PC-3 (cell line): ENCODE measurements around the gene BAG3. TPM values are rescaled to one million over a fixed set of nuclear protein-coding genes. Genes with fewer than 3 reads are reported as not detected.

Source experiments
- ATAC-seq: fragments of 200-7000 bp; cut with Tn5 transposase; 2 replicates; pipeline ENCODE4 v1.9.1; 2020; ENCODE audit warnings: mild to moderate bottlenecking, moderate library complexity
- BruUV-seq: library from RNA; stranded (reverse); fragments of 400-500 nt; replicated peaks from 2 replicates; lab custom pipeline; 2021; lab: Mats Ljungman, UMichigan
- CTCF ChIA-PET: fragments of 300-600 bp; sonication (Branson Sonifier 250); formaldehyde crosslinking; loops from one replicate; lab custom pipeline; 2022; ENCODE audit warnings: antibody characterized with exemption; lab: Charles Lee
- POLR2A ChIA-PET: fragments of 300-600 bp; sonication (Branson Sonifier 250); formaldehyde crosslinking; loops from one replicate; lab custom pipeline; 2022; ENCODE audit warnings: antibody characterized with exemption; ENCODE audit not compliant: unreplicated experiment; lab: Charles Lee
- DNase-seq: peaks from one replicate; pipeline ENCODE4 v3.0.0-alpha.2; 2015
- H2AFZ ChIP-seq: fragments of 300-600 bp; sonication (generic); 2 replicates; pipeline ENCODE4 v1.6.0; 2016; ENCODE audit warnings: antibody characterized with exemption, low read length
- H3F3A ChIP-seq: fragments of 300-600 bp; sonication (generic); one replicate; pipeline ENCODE4 v1.6.0; 2017; ENCODE audit warnings: antibody characterized with exemption, low read length, control low read depth, mild to moderate bottlenecking; ENCODE audit not compliant: unreplicated experiment
- H3K27ac ChIP-seq: fragments of 300-600 bp; sonication (generic); 2 replicates; pipeline ENCODE4 v1.5.1; 2016; ENCODE audit warnings: mild to moderate bottlenecking, low read length
- H3K27me3 ChIP-seq: fragments of 300-600 bp; sonication (generic); 2 replicates; pipeline ENCODE4 v1.6.1; 2016; ENCODE audit warnings: low read length, mixed read lengths
- H3K36me3 ChIP-seq: fragments of 300-600 bp; sonication (generic); 2 replicates; pipeline ENCODE4 v1.6.1; 2016; ENCODE audit warnings: low read depth, mixed run types, low read length, mixed read lengths
- H3K4me1 ChIP-seq: fragments of 300-600 bp; sonication (generic); 2 replicates; pipeline ENCODE4 v1.5.1; 2016; ENCODE audit warnings: low read length; ENCODE audit not compliant: insufficient read depth
- H3K4me2 ChIP-seq: fragments of 300-600 bp; sonication (generic); 2 replicates; pipeline ENCODE4 v1.6.0; 2016; ENCODE audit warnings: low read length
- H3K4me3 ChIP-seq: fragments of 300-600 bp; sonication (generic); 2 replicates; pipeline ENCODE4 v1.5.1; 2016; ENCODE audit warnings: mild to moderate bottlenecking, low read length, mixed read lengths
- H3K79me2 ChIP-seq: fragments of 300-600 bp; sonication (generic); 2 replicates; pipeline ENCODE4 v1.6.1; 2017; ENCODE audit warnings: low read length, mixed read lengths
- H3K9ac ChIP-seq: fragments of 300-600 bp; sonication (generic); 2 replicates; pipeline ENCODE4 v1.6.0; 2016; ENCODE audit warnings: mild to moderate bottlenecking, low read length
- H3K9me2 ChIP-seq: fragments of 300-600 bp; sonication (generic); replicated peaks from 2 replicates; pipeline ENCODE4 v1.6.1; 2016; ENCODE audit warnings: mixed run types, low read length, mixed read lengths
- H3K9me3 ChIP-seq: fragments of 300-600 bp; sonication (generic); 2 replicates; pipeline ENCODE4 v1.6.1; 2016; ENCODE audit warnings: low read length, mixed read lengths
- H4K20me1 ChIP-seq: fragments of 300-600 bp; sonication (generic); 2 replicates; pipeline ENCODE4 v1.6.1; 2016; ENCODE audit warnings: low read length, mixed read lengths
- EZH2 ChIP-seq: fragments of 300-600 bp; sonication (generic); IDR thresholded peaks from one replicate; pipeline ENCODE4 v1.6.1; 2017; ENCODE audit warnings: antibody characterized with exemption, mild to moderate bottlenecking, low read length; ENCODE audit not compliant: unreplicated experiment
- EZH2phosphoT487 ChIP-seq: fragments of 300-600 bp; sonication (generic); IDR thresholded peaks from 2 replicates; pipeline ENCODE4 v1.6.1; 2018; ENCODE audit warnings: mild to moderate bottlenecking, antibody characterized with exemption, low read length, borderline replicate concordance
- intact Hi-C: fragments of 100-400 bp; cut with micrococcal nuclease; formaldehyde crosslinking; loops from 2 replicates; pipeline ENCODE4 v1.9.0; 2023
- total RNA-seq: library from RNA; depleted of rRNA; stranded (reverse); fragments of >200 nt; gene quantifications from 2 replicates; pipeline ENCODE4 v1.2.3, GENCODE V29; 2014
- TF ChIP-seq, protein P1 (sequence below): fragments of 300-600 bp; sonication (generic); conservative IDR thresholded peaks from 2 replicates; pipeline ENCODE4 v1.5.1; 2017; ENCODE audit warnings: antibody characterized with exemption, low read depth, mild to moderate bottlenecking, low read length

The BAG3 gene
- total RNA-seq, 1 experiment from 2014 or later: 47.1 TPM

DNA sequence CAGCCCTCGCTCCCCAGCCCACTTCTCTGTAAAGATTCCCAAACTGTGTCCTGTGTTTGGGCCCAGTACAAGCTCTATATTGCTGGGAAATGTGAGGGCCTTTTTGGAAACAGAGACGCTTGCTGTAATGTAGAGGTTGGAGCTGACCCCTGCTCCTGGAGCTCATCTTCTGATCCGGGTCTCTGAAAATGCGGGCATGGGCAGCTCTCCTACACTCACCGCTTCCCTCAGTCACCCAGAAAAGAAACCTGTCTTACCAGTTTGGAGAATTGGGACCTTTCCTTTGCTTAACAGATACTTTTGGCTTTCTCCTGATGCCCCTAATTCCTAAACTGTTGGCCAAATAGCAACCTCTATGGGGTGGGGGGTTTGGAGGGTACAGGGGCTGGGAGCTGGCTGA lies 18.2 kb downstream of the BAG3 start:
- H3K36me3 ChIP-seq: peaks cover 41% of the 10 kb centered on the region
- ChIA-PET POLR2A (no interaction called here), CTCF (no interaction called here)
- peak overlapping the region; percentile 64 for H3K4me2 ChIP-seq
- no peak for TF ChIP-seq EZH2phosphoT487
- TF ChIP-seq, protein P1, sequence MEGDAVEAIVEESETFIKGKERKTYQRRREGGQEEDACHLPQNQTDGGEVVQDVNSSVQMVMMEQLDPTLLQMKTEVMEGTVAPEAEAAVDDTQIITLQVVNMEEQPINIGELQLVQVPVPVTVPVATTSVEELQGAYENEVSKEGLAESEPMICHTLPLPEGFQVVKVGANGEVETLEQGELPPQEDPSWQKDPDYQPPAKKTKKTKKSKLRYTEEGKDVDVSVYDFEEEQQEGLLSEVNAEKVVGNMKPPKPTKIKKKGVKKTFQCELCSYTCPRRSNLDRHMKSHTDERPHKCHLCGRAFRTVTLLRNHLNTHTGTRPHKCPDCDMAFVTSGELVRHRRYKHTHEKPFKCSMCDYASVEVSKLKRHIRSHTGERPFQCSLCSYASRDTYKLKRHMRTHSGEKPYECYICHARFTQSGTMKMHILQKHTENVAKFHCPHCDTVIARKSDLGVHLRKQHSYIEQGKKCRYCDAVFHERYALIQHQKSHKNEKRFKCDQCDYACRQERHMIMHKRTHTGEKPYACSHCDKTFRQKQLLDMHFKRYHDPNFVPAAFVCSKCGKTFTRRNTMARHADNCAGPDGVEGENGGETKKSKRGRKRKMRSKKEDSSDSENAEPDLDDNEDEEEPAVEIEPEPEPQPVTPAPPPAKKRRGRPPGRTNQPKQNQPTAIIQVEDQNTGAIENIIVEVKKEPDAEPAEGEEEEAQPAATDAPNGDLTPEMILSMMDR: no peak
- TF ChIP-seq EZH2: no peak
- peaks cover 68% of the 10 kb centered on the region for H3K4me1 ChIP-seq
- no peaks in the 10 kb centered on the region for H3K9me3 ChIP-seq
- intact Hi-C loops: no loop called here
- peaks cover 93% of the 10 kb centered on the region for H3K79me2 ChIP-seq
- BruUV-seq: no TSS peak
- no peaks in the 10 kb centered on the region for H3K9me2 ChIP-seq
- no peak overlapping the region for H3K4me3 ChIP-seq
- no peak for ATAC-seq
- peaks cover 3% of the 10 kb centered on the region for H3F3A ChIP-seq
- H3K9ac ChIP-seq: no peak overlapping the region
- H3K27me3 ChIP-seq: no peaks in the 10 kb centered on the region
- H4K20me1 ChIP-seq: 0 out of 2 replicates have a peak, but pooled peaks cover 1% of the 10 kb centered on the region
- peak overlapping the region; percentile 95 for H3K27ac ChIP-seq
- no peak overlapping the region for H2AFZ ChIP-seq
- DNase-seq: peak; percentile 24

- Histone ChIP-seq H3K4me3 (no peak overlapping the region), H3K36me3 (peaks cover 43% of the 10 kb centered on the region), H2AFZ (no peak overlapping the region), H4K20me1 (no peaks in the 10 kb centered on the region), H3K27me3 (no peaks in the 10 kb centered on the region), H3K4me2 (peak overlapping the region; percentile 49; the same call in 1 of the 2 replicates), H3K79me2 (peaks cover 91% of the 10 kb centered on the region), H3F3A (peaks cover 3% of the 10 kb centered on the region), H3K9ac (peak overlapping the region; percentile 9; the same call in 1 of the 2 replicates), H3K9me3 (no peaks in the 10 kb centered on the region), H3K4me1 (peaks cover 76% of the 10 kb centered on the region), H3K9me2 (no peaks in the 10 kb centered on the region), H3K27ac (peak overlapping the region; percentile 95)
- intact Hi-C loops: loop anchor here (2.0 kb wide), 1 partner anchor 15 kb away; no protein-coding TSS in a partner anchor
- no TSS peak for BruUV-seq
- no peak for TF ChIP-seq EZH2
- TF ChIP-seq, protein P1: no peak
- no peak for TF ChIP-seq EZH2phosphoT487
- POLR2A ChIA-PET: interaction anchor here (0.5 to 0.6 kb wide), 2 partner anchors 19 to 56 kb away, joined by 3 to 6 read pairs; partner anchors contain the start of genes BAG3 and INPP5F
- DNase-seq: no peak
- CTCF ChIA-PET: no interaction called here
- no peak for ATAC-seq
Observed at GRCh38 chr10:119669975-119670640, 18.9 kb downstream of the BAG3 start.

DNA sequence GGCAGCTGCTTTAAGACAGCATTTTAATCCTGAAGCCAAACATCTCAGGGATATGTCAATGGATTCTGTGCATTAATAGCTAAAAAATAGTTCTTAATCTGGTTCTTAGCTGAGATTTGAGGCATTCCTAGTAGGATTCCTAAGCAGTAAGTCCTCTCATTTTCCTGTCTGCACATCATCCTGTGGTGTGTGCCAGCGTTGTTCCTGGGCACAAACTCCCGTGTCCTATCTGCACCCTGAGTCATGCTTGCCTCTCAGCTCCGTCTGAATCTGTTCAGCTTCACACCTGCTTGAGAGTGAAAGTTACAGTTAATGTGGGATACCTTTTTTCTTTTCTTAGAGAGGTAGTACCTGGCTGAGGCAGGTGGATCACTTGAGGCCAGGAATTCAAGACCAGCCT lies 19.5 kb downstream of the BAG3 start:
- Histone ChIP-seq H3K36me3 (peaks cover 43% of the 10 kb centered on the region), H3K27ac (peak overlapping the region; percentile 44), H3K4me3 (no peak overlapping the region), H3K79me2 (peaks cover 86% of the 10 kb centered on the region), H3K4me1 (peaks cover 76% of the 10 kb centered on the region), H3K9ac (peak overlapping the region; percentile 9; the same call in 1 of the 2 replicates), H2AFZ (no peak overlapping the region), H3K4me2 (peak overlapping the region; percentile 49; the same call in 1 of the 2 replicates), H3K27me3 (no peaks in the 10 kb centered on the region), H3K9me2 (no peaks in the 10 kb centered on the region), H4K20me1 (no peaks in the 10 kb centered on the region), H3F3A (peaks cover 3% of the 10 kb centered on the region), H3K9me3 (no peaks in the 10 kb centered on the region)
- no TSS peak for BruUV-seq
- ATAC-seq: no peak
- TF ChIP-seq EZH2 (no peak), EZH2phosphoT487 (no peak)
- TF ChIP-seq, protein P1: no peak
- intact Hi-C loops: loop anchor here (2.0 kb wide), 1 partner anchor 16 kb away; no protein-coding TSS in a partner anchor
- ChIA-PET POLR2A (interaction anchor here (0.5 to 0.6 kb wide), 2 partner anchors 20 to 55 kb away, joined by 3 to 6 read pairs; partner anchors contain the start of genes BAG3 and INPP5F), CTCF (no interaction called here)
- DNase-seq: peak; percentile 58
